GM23248 (cell line): ENCODE results near the gene MITF. TPM values are rescaled to one million over a fixed set of nuclear protein-coding genes. Genes with fewer than 3 reads are reported as not detected.

ENCODE experiments used
- DNase-seq: peaks from one replicate; pipeline ENCODE4 v3.0.0-alpha.2; 2015
- H2AFZ ChIP-seq: fragments of 200-600 bp; sonication (generic); 2 replicates; pipeline ENCODE4 v1.6.1; 2016; ENCODE audit warnings: antibody characterized with exemption
- H3F3A ChIP-seq: fragments of 200-600 bp; sonication (generic); 2 replicates; pipeline ENCODE4 v1.6.1; 2016; ENCODE audit warnings: mild to moderate bottlenecking, antibody characterized with exemption, mixed run types; ENCODE audit not compliant: insufficient read depth
- H3K27ac ChIP-seq: fragments of 200-600 bp; sonication (generic); 2 replicates; pipeline ENCODE4 v1.5.1; 2016; ENCODE audit warnings: mild to moderate bottlenecking
- H3K27me3 ChIP-seq: fragments of 200-600 bp; sonication (generic); replicated peaks from 2 replicates; pipeline ENCODE4 v1.6.1; 2016; ENCODE audit warnings: mild to moderate bottlenecking; ENCODE audit not compliant: insufficient read depth
- H3K36me3 ChIP-seq: fragments of 200-600 bp; sonication (generic); 2 replicates; pipeline ENCODE4 v1.6.1; 2016; ENCODE audit warnings: low read depth, mild to moderate bottlenecking
- H3K4me1 ChIP-seq: fragments of 200-600 bp; sonication (generic); 2 replicates; pipeline ENCODE4 v1.6.1; 2016; ENCODE audit warnings: mild to moderate bottlenecking; ENCODE audit not compliant: insufficient read depth
- H3K4me2 ChIP-seq: fragments of 200-600 bp; sonication (generic); one replicate; pipeline ENCODE4 v1.6.1; 2016; ENCODE audit warnings: mild to moderate bottlenecking; ENCODE audit not compliant: unreplicated experiment
- H3K4me3 ChIP-seq: fragments of 200-600 bp; sonication (generic); 2 replicates; pipeline ENCODE4 v1.5.1; 2016; ENCODE audit warnings: mild to moderate bottlenecking
- H3K79me2 ChIP-seq: fragments of 200-600 bp; sonication (generic); 2 replicates; pipeline ENCODE4 v1.6.1; 2016; ENCODE audit warnings: mild to moderate bottlenecking; ENCODE audit not compliant: insufficient read depth
- H3K9ac ChIP-seq: fragments of 200-600 bp; sonication (generic); 2 replicates; pipeline ENCODE4 v1.6.1; 2016; ENCODE audit warnings: mild to moderate bottlenecking
- H3K9me2 ChIP-seq: fragments of 200-600 bp; sonication (generic); 2 replicates; pipeline ENCODE4 v1.6.1; 2016; ENCODE audit warnings: mixed run types, mild to moderate bottlenecking, moderate library complexity; ENCODE audit not compliant: insufficient read depth
- H3K9me3 ChIP-seq: fragments of 200-600 bp; sonication (generic); one replicate; pipeline ENCODE4 v1.6.1; 2017; ENCODE audit warnings: low read depth
- H4K20me1 ChIP-seq: fragments of 200-600 bp; sonication (generic); 2 replicates; pipeline ENCODE4 v1.6.0; 2016; ENCODE audit not compliant: insufficient read depth
- EZH2 ChIP-seq: fragments of 200-600 bp; sonication (generic); IDR thresholded peaks from 2 replicates; pipeline ENCODE4 v1.6.1; 2018; ENCODE audit warnings: antibody characterized with exemption, mild to moderate bottlenecking; ENCODE audit not compliant: insufficient read depth, poor library complexity, severe bottlenecking
- EZH2phosphoT487 ChIP-seq: fragments of 200-600 bp; sonication (generic); IDR thresholded peaks from 2 replicates; pipeline ENCODE4 v1.6.1; 2018; ENCODE audit warnings: antibody characterized with exemption, moderate library complexity, mild to moderate bottlenecking, low read depth; ENCODE audit not compliant: insufficient read depth
- WGBS, 2 experiments: methylation state at CpG; one replicate each; pipeline ENCODE4 v1.1.6; 2015 to 2017; ENCODE audit warnings: low lambda C conversion rate in 2 of 2, low coverage in 1 of 2; ENCODE audit errors: missing lambda C conversion rate in 2 of 2; 5-methylcytosine and 5-hydroxymethylcytosine counted together
- in situ Hi-C: fragments of 300-500 bp; cut with MboI; formaldehyde crosslinking; loops from 2 replicates; pipeline ENCODE4 v1.15.0; 2020
- polyA plus RNA-seq: library from polyadenylated mRNA; unstranded; fragments of >200 nt; fragmentation: Nextera tagmentation; extraction: Ambion mirVana; gene quantifications from 2 replicates; pipeline ENCODE4 v1.2.1, GENCODE V29; 2016
- total RNA-seq: library from RNA; depleted of rRNA; stranded (reverse); fragments of >200 nt; shearing (Covaris generic); gene quantifications from 2 replicates; pipeline ENCODE4 v1.2.3, GENCODE V29; 2014

MITF gene
- total and polyA plus RNA-seq, 2 experiments from 2014 or later, result 0.86 to 2.0 TPM

- H3K9me3 ChIP-seq, result no peaks in the 10 kb centered on the region
- no peaks in the 10 kb centered on the region for H3K9me2 ChIP-seq
- H3F3A ChIP-seq, result peaks cover 3% of the 10 kb centered on the region
- H3K4me2 ChIP-seq, result no peak overlapping the region
- H3K27ac ChIP-seq, result no peak overlapping the region
- 0 out of 2 replicates have a peak, but pooled peaks cover 4% of the 10 kb centered on the region for H3K27me3 ChIP-seq
- in situ Hi-C loops, result no loop called here
- DNase-seq, result no peak
- no peak overlapping the region for H3K4me3 ChIP-seq
- TF ChIP-seq EZH2phosphoT487 (no peak), EZH2 (no peak)
- no peaks in the 10 kb centered on the region for H4K20me1 ChIP-seq
- H3K4me1 ChIP-seq, result peaks cover 8% of the 10 kb centered on the region
- H3K36me3 ChIP-seq, result no peaks in the 10 kb centered on the region
- no peaks in the 10 kb centered on the region for H3K79me2 ChIP-seq
- no peak overlapping the region for H3K9ac ChIP-seq
- no peak overlapping the region for H2AFZ ChIP-seq
These were observed 94.3 kb downstream of the MITF start for GRCh38 chr3:69833591-69833990.

GRCh38 chr3:69838217-69838616 lies 99.0 kb downstream of the MITF start:
- Histone ChIP-seq H3K4me2 (peak overlapping the region; percentile 21), H4K20me1 (no peaks in the 10 kb centered on the region), H3F3A (peaks cover 12% of the 10 kb centered on the region), H3K36me3 (no peaks in the 10 kb centered on the region), H3K4me3 (peak overlapping the region; percentile 11; the same call in 1 of the 2 replicates), H2AFZ (no peak overlapping the region), H3K27ac (no peak overlapping the region), H3K4me1 (peaks cover 17% of the 10 kb centered on the region), H3K27me3 (0 out of 2 replicates have a peak, but pooled peaks cover 12% of the 10 kb centered on the region), H3K9me2 (no peaks in the 10 kb centered on the region), H3K9me3 (no peaks in the 10 kb centered on the region), H3K79me2 (no peaks in the 10 kb centered on the region), H3K9ac (no peak overlapping the region)
- no peak for TF ChIP-seq EZH2
- TF ChIP-seq EZH2phosphoT487, result 0 out of 2 replicates have a peak, but pooled peaks have one; percentile 41
- WGBS, 2 experiments, result 0 to 2% methylated on average over 5 of the region's 5 CpGs
- peak; percentile 94 for DNase-seq
- in situ Hi-C loops, result no loop called here

GRCh38 chr3:69838696-69839515 lies 99.6 kb downstream of the MITF start:
- in situ Hi-C loops, result no loop called here
- no peak for DNase-seq

DNA sequence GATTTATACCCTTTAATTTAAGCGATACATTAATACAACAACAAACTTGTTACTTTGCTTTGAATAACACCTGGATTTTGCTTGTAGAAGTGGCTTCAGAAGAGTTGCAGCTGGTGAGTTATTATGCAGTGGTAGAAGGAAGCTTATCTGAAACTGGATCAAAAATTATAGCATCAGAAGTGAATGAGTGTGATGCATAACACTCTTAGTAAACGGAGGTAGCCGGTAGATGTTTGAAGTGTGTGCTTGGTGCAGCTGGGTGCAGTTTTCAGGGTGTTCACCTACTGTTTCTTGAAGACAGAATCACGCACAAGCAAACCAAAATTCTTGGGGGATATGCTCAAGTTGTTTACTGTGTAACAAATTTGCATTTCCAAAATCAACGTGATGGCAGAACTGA lies 103.1 kb downstream of the MITF start:
- Histone ChIP-seq H4K20me1 (no peaks in the 10 kb centered on the region), H3K9ac (no peak overlapping the region), H3K27me3 (peaks cover 19% of the 10 kb centered on the region; the same call in 1 of the 2 replicates), H3F3A (peaks cover 12% of the 10 kb centered on the region), H3K4me1 (peaks cover 17% of the 10 kb centered on the region), H2AFZ (no peak overlapping the region), H3K9me3 (no peaks in the 10 kb centered on the region), H3K27ac (no peak overlapping the region), H3K4me3 (no peak overlapping the region), H3K9me2 (no peaks in the 10 kb centered on the region), H3K36me3 (no peaks in the 10 kb centered on the region), H3K79me2 (no peaks in the 10 kb centered on the region), H3K4me2 (no peak overlapping the region)
- WGBS, 2 experiments, result 88 to 89% methylated on average over 5 of the region's 5 CpGs
- DNase-seq, result no peak
- in situ Hi-C loops, result no loop called here
- no peak for TF ChIP-seq EZH2phosphoT487
- TF ChIP-seq EZH2, result no peak

More at GRCh38 chr3:69838696-69839515, 99.6 kb downstream of the MITF start:
- H3K9ac ChIP-seq, result no peak overlapping the region
- H3K79me2 ChIP-seq, result no peaks in the 10 kb centered on the region
- H3K9me3 ChIP-seq, result no peaks in the 10 kb centered on the region
- H3K27me3 ChIP-seq, result 0 out of 2 replicates have a peak, but pooled peaks cover 12% of the 10 kb centered on the region
- H2AFZ ChIP-seq, result no peak overlapping the region
- H3K27ac ChIP-seq, result peak overlapping the region; percentile 16; the same call in 1 of the 2 replicates
- no peaks in the 10 kb centered on the region for H3K9me2 ChIP-seq
- H4K20me1 ChIP-seq, result no peaks in the 10 kb centered on the region
- peak overlapping the region; percentile 11; the same call in 1 of the 2 replicates for H3K4me3 ChIP-seq
- H3K4me2 ChIP-seq, result peak overlapping the region; percentile 21
- no peaks in the 10 kb centered on the region for H3K36me3 ChIP-seq
- WGBS, 2 experiments, result 39 to 48% methylated on average over 3 of the region's 3 CpGs
- H3K4me1 ChIP-seq, result peaks cover 17% of the 10 kb centered on the region
- no peak for TF ChIP-seq EZH2phosphoT487
- TF ChIP-seq EZH2, result no peak
- H3F3A ChIP-seq, result peaks cover 12% of the 10 kb centered on the region
